GM21528 (cell line): ENCODE measurements around the gene ABCG1.

ENCODE experiments used
- ATAC-seq: cut with Tn5 transposase; IDR thresholded peaks from one replicate; pipeline ENCODE4 v1.9.1; 2021; ENCODE audit warnings: mild to moderate bottlenecking, moderate library complexity; ENCODE audit not compliant: unreplicated experiment, low FRiP score

ABCG1 gene

DNA sequence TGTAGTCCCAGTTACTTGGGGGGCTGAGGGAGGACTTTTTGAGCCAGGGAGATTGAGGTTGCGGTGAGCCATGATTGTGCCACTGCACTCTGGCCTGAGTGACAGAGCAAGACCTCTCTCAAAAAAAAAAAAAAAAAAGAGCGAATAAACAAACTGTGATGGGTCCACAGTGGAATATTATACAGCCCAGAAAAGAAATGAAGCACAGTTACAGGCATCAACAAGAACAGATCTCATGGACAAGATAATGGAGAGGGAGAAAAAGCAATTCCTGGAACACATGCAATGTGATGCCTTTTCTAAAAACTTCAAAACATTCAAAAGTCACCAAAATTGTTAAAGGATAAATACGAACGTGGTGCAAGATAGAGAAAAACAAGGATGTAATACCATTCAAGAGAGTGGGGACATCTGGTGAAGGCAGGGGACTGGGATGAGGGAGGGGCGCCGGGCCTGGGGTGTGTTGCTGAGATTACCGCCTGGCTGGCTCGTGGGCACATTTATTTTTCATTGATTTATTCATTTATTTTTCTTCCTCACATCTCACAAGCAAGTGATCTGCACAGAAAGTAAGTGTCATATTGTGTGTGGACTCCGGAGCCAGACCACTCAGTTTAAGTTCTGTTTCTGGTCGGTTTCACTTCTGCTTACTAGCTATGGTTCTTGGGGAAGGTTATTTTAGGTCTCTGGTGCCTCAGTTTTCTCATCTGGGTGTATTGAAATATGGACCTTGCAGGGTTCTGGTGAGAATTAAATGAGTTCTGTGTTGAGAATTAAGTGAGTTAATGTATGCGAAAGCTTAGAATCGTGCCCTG lies 30.1 kb downstream of the ABCG1 start:
- ATAC-seq, result no peak

DNA sequence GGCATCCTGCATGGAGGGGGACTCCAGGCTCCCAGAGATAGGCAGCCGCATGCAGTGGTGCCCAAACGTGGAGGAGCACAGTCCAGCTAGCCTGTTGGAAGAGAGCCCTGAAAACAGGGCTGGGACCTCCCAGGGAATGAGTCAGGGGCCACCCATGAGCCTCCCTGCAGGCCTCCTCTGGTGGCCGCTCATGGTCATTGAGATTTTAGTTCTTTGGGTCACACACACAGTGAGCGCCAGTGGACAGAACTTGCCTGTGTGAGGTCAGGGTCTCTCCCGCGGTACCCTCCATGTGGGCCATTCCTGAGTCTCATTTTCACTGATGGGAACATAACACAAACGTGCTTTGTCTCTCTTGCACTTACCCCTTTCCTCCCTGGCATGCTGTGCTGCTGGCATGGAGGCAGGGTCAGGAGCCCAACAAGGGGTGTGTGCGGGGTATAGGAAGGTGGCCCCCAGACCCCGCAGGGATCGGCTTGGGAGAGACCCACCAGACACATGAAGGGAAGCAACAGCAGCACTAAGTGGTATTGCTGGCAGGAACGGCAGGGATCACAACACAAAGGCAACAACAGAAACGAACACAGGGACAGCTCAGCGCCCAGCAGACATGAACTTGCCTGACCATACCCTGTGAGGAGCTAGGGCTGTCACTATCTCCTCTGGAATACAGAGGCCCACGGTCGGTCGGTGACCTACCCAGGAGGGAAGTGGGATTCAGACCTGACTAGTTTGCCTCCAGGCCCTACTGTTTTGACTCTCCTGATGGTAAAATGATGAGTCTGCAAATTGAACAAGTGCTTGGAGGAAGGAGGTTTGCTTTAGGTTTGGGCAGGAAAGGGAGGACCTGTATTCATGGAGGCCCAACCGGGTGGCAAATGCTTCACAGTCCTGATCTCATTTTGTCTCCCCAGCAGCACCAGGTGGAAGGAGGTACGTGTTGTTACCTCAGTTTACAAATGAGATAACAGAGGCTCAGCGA lies 31.8 kb downstream of the ABCG1 start:
- no peak for ATAC-seq

DNA sequence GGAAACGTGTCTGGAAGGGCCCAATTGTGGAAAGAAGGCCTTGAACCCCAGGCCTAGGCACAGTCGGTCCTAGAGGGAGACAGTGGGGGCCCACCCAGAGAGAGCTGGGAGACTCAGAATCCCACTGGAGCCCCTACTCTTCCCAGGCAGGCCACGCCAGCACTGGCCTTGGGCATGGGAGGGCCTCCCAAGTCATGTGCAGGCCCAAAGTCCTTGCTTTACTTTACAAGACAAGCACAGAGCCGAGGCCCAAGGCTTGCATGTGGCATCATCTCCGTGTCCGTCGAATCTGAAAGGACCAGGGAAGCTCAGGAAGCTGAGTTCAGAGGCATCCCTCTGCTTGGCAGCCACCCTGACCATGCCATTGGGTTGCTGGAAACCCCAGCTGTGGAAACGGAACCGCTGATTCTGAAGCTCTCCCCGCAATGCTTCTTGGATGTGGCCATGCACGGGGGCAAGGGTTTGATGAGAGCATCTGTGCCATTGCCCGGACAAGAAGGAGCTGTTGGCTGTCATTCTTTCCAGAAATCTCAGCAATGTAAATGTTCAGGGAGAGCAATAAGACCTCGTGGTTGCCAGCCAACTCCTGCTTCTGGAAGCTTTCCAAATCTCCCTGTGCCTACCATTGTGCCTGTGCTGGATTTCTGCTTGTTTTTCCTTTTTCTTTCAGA lies 32.8 kb downstream of the ABCG1 start:
- no peak for ATAC-seq

DNA sequence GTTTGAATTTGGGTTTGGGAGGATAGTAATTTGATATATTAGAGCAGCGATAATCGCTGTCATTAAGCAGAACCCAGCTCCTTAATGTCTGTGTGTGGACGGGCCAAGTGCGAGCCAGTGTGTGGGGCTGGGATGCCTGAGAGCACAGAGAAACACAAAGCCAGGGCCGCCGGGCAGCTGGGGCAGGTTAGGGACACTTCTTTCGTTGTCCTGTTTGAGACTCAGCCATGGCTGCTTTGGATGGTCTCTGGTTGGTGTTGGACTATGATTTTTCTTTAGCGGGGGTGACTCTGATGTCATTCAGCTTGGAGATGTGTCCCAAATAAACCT lies 33.4 kb downstream of the ABCG1 start:
- ATAC-seq, result no peak

DNA sequence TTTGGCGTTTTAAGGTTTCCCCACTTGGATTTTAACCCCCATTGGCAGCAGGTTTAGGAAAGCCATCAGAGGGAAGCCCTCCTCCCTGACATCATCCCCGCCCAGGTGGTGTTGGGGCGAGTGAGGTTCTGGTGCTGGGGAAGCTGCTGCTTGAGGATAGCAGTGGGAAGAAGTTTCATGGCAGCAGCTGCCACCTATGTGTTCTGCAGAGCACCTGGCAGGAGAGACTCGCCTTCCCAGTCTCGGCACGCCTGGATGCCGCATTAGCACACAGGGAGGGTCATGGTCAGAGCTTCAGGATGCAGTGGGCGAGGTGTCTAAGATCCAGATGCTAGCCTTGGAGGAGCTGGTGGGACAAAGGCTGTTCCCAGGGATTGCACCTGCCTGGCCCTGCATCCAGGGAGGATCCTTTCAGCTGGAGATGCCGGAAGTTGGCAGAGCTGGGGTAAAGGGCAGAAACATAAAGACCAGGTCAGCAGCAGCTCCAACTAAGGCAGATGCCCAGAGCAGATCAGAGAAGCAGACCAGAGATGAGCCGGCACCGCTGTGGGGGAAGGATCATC lies 33.9 kb downstream of the ABCG1 start:
- ATAC-seq, result no peak

DNA sequence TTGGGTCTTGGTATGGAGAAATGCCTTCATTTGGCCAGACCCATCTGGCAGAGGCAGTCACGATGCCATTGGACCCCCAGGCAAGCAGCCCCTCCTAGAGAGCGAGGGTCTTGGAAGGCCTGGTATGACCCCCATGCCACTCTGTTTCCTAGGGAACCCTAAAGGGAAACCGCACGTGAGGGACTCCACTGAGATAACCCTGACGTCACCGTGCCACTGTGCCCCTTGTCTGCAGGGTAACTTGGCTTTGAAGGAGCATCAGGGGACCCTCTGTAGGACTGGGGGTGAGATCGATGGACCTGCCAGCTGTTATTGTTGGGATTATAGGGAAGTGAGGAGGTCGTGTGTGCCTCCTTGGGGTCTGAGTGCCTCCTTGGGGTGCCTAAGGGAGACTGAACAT lies 34.5 kb downstream of the ABCG1 start:
- no peak for ATAC-seq

DNA sequence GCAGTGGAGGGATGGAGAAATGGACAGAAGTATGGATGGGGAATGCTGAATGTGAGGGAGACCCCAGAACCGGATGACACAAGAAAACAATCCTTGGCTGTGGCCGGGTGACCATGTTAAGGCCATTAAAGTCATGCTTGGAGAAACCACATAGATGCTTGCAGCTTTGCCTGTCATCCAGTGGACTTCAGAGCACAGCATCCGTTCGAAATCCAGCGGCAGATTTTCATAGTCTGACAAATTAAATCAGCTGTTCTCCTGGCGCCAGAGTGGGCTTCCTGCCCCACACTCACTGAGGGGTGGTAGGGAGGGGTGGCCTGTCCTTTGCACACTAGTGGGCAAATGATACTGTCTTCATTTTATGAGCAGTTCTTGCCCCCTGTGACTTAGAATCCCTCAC lies 35.1 kb downstream of the ABCG1 start:
- no peak for ATAC-seq

DNA sequence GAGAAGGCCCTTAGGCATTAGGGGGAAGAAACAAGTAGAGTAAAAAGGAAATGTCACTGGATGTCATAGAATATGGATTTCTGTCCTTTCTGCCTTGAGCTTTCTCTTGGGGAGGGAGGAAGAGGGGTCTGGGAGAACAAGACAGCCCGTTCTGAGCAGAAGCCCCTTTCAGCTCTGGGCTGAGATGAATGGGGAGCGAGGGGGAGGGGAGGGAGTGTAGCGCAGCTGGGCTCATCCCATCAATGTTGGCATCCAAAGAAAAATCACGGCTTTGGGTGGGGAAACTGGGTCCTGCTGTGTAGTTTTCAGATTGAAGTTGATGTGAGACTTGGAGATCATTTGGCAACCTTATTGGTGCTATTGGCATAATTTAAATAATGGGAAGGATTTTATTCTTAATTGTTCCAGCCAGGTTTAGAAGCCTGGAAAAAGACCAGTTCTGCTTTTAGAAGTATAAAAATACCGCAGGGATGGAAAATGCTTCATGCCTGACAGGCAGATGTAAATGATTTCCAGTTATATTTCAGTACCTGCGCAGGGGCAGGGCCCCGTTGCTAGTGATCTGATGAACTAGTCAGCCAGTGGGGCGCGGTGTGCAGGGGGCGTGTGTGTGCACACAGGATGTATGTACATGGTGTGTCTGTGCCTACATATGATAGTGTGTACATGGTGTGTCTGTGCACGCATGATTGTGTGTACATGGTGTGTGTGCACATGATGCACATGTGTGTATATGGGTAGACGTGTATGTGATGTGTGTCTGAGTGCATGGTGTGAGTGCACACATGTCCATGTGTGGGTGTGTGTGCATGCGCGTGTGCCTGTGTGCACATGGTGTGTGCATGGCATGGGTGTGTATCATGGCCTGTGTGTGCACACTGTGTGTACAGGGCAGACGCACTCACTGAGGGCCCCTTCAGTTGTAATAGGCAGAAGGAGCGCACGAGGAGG lies 36.0 kb downstream of the ABCG1 start:
- no peak for ATAC-seq

DNA sequence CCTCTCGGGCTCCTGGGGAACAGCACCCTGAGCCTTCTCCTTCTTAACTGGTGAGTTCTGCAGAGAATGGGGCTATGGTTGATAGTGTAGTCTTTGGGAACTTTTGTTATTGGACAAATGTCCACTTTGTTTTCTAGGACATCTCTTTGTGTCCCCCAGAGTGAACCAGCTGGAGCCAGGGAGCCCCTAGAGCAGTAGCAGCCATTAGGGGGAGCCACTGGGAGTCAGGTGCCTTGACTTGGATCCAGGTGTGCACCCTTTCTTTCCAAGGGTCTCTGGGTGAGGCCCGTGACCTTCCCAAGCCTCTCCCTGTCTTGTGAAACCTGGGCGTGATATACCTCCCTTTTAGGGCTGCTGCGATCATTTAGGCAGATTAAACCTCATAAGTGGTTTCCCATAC lies 36.9 kb downstream of the ABCG1 start:
- ATAC-seq, result no peak

DNA sequence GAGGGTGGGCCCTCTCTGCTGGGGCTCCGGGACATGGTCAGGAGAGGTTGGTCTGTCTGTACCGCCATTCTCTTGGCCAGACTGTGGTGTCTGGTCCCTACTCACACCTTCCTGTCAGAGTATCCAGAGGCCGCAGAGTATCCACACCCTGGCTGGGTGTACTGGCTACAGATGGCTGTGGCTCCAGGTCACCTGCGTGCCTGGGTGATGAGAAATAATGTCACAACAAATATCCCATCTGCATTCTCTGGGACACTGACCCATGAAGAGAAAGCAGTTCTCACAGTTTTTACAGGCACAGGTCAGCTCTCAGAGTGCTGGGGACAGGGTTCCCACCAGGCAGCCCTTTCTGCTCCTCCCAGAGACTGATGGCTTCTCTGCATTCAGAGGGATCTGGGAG lies 37.4 kb downstream of the ABCG1 start:
- no peak for ATAC-seq

DNA sequence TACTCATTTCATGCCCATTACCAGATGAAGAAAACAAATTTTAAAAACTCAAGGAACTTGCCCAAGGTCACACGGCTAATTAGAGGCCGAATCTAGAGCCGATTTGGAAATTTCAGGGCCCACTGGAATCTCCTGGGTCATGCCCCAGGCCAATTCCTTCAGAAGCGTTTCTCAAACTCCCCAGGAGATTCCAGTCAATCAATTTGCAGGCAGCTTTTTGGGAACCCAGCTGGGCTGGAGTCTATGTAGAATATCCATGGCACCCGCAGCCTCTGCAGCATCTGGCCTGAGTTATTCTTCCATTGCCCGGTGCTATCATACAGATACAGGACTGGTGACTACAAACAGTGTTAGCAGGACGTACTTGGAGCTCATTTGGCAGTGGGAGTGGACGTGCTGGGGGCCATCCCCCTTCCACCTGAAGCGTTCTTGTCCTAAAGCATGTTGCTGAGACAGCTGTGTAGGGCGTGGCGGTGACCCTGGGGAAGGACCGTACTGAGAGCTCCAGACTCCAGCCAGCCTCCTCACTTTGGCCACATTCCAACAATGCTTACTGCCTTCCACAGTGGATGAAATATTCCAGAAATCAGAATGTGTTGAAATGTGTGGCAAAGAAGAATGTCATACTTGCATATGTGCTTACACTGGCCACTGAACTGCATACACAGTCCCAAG lies 38.3 kb downstream of the ABCG1 start:
- no peak for ATAC-seq

DNA sequence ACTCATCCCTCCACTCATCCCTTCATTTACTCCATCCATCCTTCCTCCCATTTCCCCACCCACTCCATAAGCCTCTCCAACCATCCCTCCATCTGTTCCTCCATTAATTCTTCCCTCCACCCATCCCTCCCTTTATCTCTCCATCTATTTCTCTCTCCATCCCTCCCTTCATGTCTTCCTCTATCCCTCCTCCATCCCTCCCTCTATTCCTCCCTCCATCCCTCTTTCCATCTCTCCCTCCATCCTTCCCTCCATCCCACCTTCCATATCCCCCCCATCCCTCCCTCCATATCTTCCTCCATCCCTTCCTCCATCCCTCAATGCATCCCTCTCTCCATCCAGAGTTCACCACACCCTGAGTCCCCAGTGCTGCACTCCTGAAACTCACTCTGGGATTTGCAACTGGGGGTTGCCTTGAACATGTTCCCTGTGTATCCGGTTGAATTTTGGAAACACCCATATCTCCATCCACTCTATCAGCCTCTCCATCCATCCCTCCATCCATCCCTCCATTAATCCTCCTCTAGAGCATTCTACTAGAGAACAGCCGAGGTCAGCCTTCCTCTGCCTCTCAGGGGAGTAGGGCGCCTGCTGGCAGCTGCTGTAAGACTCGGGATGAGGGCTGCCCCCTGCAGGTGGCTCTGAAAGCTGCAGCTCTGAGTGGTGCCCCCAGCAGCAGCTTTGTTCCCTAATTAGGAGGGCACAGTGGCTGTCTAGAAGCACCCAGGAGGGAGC lies 39.4 kb downstream of the ABCG1 start:
- no peak for ATAC-seq

DNA sequence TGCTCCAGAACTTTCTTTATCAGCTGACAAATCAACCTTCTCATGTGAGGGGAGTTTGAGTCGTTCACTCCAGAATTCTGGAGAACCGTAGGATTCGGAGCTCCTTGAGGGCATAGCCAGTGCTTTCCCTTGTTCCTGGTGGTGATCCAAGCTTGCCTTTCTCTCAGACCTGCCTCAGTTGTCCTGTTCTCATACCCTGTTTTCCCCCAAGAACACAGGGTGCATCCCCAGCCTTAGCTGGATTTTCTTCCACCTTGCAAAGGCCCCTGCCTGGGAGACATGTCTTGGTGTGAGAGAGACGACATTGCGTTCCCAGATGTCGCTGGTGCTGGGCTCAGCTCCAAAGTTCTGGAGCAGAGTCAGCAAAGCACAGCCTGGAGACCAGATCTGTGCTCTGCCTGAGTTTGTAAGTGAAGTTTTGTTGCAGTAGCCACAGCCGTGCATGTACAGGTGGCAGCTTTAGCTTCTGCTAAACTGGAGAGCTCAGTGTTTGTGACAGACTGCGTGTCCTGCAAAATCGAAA lies 40.0 kb downstream of the ABCG1 start:
- no peak for ATAC-seq

DNA sequence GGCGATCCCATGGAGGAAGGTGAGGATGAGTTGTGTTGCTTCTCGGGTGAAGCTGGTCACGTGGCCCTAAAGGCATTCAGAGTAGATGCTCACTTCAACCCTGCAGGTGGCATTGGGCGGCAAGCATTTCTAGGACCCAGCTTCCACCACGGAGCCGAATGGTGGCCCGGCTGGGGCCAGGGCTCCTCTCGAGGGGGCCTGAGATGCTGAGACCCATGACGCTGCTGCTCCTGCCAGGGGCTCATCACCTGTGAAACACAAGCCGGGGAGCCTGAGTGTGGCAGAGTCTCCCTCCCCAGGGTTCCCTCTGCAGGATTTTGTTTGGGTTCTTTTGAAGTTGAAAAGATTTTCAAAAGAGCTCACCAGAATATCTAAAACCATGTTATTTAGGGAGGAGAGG lies 41.2 kb downstream of the ABCG1 start:
- ATAC-seq, result no peak

DNA sequence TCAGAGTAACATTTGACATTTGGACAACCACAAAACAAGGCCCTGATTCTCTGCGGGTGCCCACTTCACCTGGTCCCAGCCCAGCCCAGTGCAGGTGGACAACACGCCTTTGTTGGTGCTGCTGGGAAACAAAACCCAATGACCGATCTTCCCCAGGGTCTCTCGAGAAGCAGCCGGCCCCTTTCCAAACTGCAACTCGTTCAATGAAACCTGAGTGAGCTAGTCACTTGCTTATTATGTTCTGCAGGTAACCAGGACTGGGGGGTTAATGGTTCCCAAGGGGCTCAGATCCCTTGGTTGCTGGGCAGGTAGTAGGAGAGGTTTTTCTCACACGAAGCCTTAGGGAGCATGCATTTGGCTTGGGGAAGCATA lies 42.9 kb downstream of the ABCG1 start:
- no peak for ATAC-seq

DNA sequence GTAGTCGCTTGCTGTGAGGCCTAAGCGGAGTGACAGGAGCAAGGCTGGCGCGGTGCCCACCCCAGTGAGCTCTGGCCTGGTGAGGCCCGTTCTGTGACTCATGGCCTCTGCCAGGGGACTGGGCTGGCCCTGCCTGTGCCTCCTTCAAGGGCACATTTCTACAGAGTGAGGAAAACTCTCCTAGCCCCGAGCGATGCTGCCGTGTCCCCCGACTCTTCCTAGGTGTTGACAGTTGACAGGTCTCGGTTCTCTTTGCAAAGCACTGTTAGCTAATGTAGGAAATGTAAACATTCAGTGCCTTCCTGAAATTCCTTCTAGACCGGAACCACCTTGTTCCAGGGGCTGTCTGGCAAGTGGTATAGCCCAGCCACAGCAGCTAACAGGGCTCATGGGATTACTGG lies 43.9 kb downstream of the ABCG1 start:
- ATAC-seq, result no peak

DNA sequence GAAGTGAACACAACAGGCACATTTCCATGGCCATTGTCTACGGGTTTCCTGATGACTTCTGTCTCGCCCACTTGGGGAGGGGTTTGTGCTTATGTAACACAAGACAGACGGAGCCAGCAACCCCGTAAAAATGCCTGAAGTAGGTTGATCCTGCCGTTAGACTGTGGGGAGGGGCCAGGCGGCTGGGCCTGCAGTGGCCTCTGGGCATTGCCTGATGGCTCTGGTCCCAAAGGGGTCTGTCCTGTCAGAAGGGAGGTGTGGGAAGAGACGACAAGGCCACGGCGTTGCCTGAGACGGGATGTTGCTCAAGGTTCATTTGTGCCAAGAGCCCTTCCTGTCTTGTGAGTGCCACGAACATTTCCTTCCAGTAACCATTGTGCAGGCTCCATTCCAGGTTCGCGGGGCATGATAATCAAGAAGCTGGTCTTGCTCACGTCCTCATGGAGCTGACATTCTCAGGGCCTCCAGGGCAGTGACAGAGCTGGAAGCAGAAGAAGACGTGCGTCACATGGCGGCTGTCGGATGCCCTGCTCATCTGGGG lies 44.7 kb downstream of the ABCG1 start:
- no peak for ATAC-seq
